Neural cell (in vitro differentiated cells): ENCODE results near the gene CD247. TPM values are rescaled to one million over a fixed set of nuclear protein-coding genes. Genes with fewer than 3 reads are reported as not detected.

Experiments used
- H2AFZ ChIP-seq: fragments of 200-600, 300-800 bp; sonication (generic), shearing (Covaris generic); 2 replicates; pipeline ENCODE4 v1.6.0; 2014; ENCODE audit warnings: low read depth, mild to moderate bottlenecking, antibody characterized with exemption, low read length, moderate library complexity
- H3F3A ChIP-seq: fragments of 200-600 bp; shearing (Covaris generic); 2 replicates; pipeline ENCODE4 v1.6.1; 2016; ENCODE audit warnings: mild to moderate bottlenecking, moderate library complexity, mixed read lengths, antibody characterized with exemption, low read length; ENCODE audit not compliant: insufficient read depth, poor library complexity, severe bottlenecking
- H3K27ac ChIP-seq: fragments of 200-600, 300-800 bp; sonication (generic), shearing (Covaris generic); 2 replicates; pipeline ENCODE4 v1.5.1; 2014; ENCODE audit warnings: mild to moderate bottlenecking, low read length, moderate library complexity
- H3K27me3 ChIP-seq: fragments of 300-800, 200-600 bp; sonication (generic), shearing (Covaris generic); 2 replicates; pipeline ENCODE4 v1.6.0; 2014; ENCODE audit warnings: mild to moderate bottlenecking, low read depth, low read length, moderate library complexity; ENCODE audit not compliant: insufficient read depth
- H3K36me3 ChIP-seq: fragments of 300-800, 200-600 bp; sonication (generic), shearing (Covaris generic); 2 replicates; pipeline ENCODE4 v1.5.1; 2014; ENCODE audit warnings: mild to moderate bottlenecking, antibody characterized with exemption, low read length, moderate library complexity; ENCODE audit not compliant: insufficient read depth
- H3K4me2 ChIP-seq: fragments of 300-800, 200-600 bp; sonication (generic), shearing (Covaris generic); 2 replicates; pipeline ENCODE4 v1.6.0; 2014; ENCODE audit warnings: mild to moderate bottlenecking, low read length
- H3K4me3 ChIP-seq: fragments of 300-800, 200-600 bp; sonication (generic), shearing (Covaris generic); 2 replicates; pipeline ENCODE4 v1.5.1; 2014; ENCODE audit warnings: mild to moderate bottlenecking, low read length, moderate library complexity
- H3K79me2 ChIP-seq: fragments of 200-600 bp; shearing (Covaris generic); replicated peaks from 2 replicates; pipeline ENCODE4 v1.6.0; 2014; ENCODE audit warnings: mild to moderate bottlenecking, low read length, moderate library complexity; ENCODE audit not compliant: insufficient read depth
- H3K9ac ChIP-seq: fragments of 300-800, 200-600 bp; sonication (generic), shearing (Covaris generic); 2 replicates; pipeline ENCODE4 v1.6.1; 2016; ENCODE audit warnings: mild to moderate bottlenecking, low read length, mixed read lengths
- H3K9me2 ChIP-seq: fragments of 200-600 bp; shearing (Covaris generic); 2 replicates; pipeline ENCODE4 v1.6.1; 2016; ENCODE audit warnings: mild to moderate bottlenecking, low read length, mixed read lengths; ENCODE audit not compliant: insufficient read depth
- H3K9me3 ChIP-seq: fragments of 200-600, 300-800 bp; sonication (generic), shearing (Covaris generic); 2 replicates; pipeline ENCODE4 v1.6.1; 2016; ENCODE audit warnings: mild to moderate bottlenecking, mixed run types, low read length, moderate library complexity, mixed read lengths
- H4K20me1 ChIP-seq: fragments of 200-600 bp; shearing (Covaris generic); 2 replicates; pipeline ENCODE4 v1.6.1; 2016; ENCODE audit warnings: mild to moderate bottlenecking, mixed run types; ENCODE audit not compliant: insufficient read depth
- CTCF ChIP-seq: fragments of 450-650 bp; IDR thresholded peaks from 2 replicates; pipeline ENCODE4 v1.5.1; 2014; ENCODE audit warnings: antibody characterized with exemption, mild to moderate bottlenecking, moderate library complexity; ENCODE audit not compliant: poor library complexity, severe bottlenecking
- EP300 ChIP-seq: fragments of 450-650 bp; conservative IDR thresholded peaks from 2 replicates; pipeline ENCODE4 v1.6.1; 2014; ENCODE audit warnings: antibody characterized with exemption, mild to moderate bottlenecking, moderate library complexity; ENCODE audit not compliant: poor library complexity, severe bottlenecking
- EZH2 ChIP-seq: fragments of 200-600, 300-800 bp; shearing (Covaris generic), sonication (generic); IDR thresholded peaks from 2 replicates; pipeline ENCODE4 v1.6.1; 2014; ENCODE audit warnings: antibody characterized with exemption, low read length, borderline replicate concordance, mild to moderate bottlenecking; ENCODE audit not compliant: insufficient read depth, poor library complexity, severe bottlenecking
- MXI1 ChIP-seq: fragments of 450-650 bp; conservative IDR thresholded peaks from 2 replicates; pipeline ENCODE4 v1.6.1; 2014; ENCODE audit warnings: antibody characterized with exemption, mild to moderate bottlenecking; ENCODE audit not compliant: poor library complexity, severe bottlenecking
- POLR2AphosphoS5 ChIP-seq: IDR thresholded peaks from 2 replicates; pipeline ENCODE4 v1.6.1; 2012
- RAD21 ChIP-seq: fragments of 450-650 bp; conservative IDR thresholded peaks from 2 replicates; pipeline ENCODE4 v1.6.1; 2014; ENCODE audit warnings: antibody characterized with exemption, mild to moderate bottlenecking, moderate library complexity
- REST ChIP-seq: IDR thresholded peaks from 2 replicates; pipeline ENCODE4 v1.6.1; 2012; ENCODE audit warnings: borderline replicate concordance
- SMC3 ChIP-seq: fragments of 450-650 bp; conservative IDR thresholded peaks from 2 replicates; pipeline ENCODE4 v1.6.1; 2014; ENCODE audit warnings: antibody characterized with exemption, mild to moderate bottlenecking, moderate library complexity; ENCODE audit not compliant: poor library complexity
- TAF1 ChIP-seq: IDR thresholded peaks from 2 replicates; pipeline ENCODE4 v1.6.1; 2012; ENCODE audit warnings: low read depth
- polyA plus RNA-seq: library from polyadenylated mRNA; depleted of rRNA; stranded (reverse); fragments of >200 nt; gene quantifications from 2 replicates; pipeline ENCODE4 v1.2.3, GENCODE V29; 2014

Gene CD247
- polyA plus RNA-seq, 1 donor from 2014 or later = not detected

- H3K9me3 ChIP-seq = no peaks in the 10 kb centered on the region
- no peak overlapping the region for H2AFZ ChIP-seq
- no peak overlapping the region for H3K4me2 ChIP-seq
- no peak overlapping the region for H3K9ac ChIP-seq
- no peak overlapping the region for H3K27ac ChIP-seq
- H3K36me3 ChIP-seq = no peaks in the 10 kb centered on the region
- H3K9me2 ChIP-seq = no peaks in the 10 kb centered on the region
- no peak overlapping the region for H3K4me3 ChIP-seq
- no peaks in the 10 kb centered on the region for H3K27me3 ChIP-seq
- H3K79me2 ChIP-seq = no peaks in the 10 kb centered on the region
- H4K20me1 ChIP-seq = no peaks in the 10 kb centered on the region
- TF ChIP-seq REST = no peak
- TF ChIP-seq POLR2AphosphoS5 = no peak
- TF ChIP-seq EZH2 = no peak
- TF ChIP-seq MXI1 = no peak
- no peak for TF ChIP-seq RAD21
- no peak for TF ChIP-seq CTCF
- no peak for TF ChIP-seq EP300
- TF ChIP-seq SMC3 = no peak
- no peak for TF ChIP-seq TAF1
- no peaks in the 10 kb centered on the region for H3F3A ChIP-seq
Measured at GRCh38 chr1:167465743-167466142, 52.6 kb downstream of the CD247 start.

GRCh38 chr1:167465018-167465417, 53.3 kb downstream of the CD247 start:
- Histone ChIP-seq H3K27me3 (no peaks in the 10 kb centered on the region), H2AFZ (no peak overlapping the region), H3K9me2 (no peaks in the 10 kb centered on the region), H4K20me1 (no peaks in the 10 kb centered on the region), H3K9ac (no peak overlapping the region), H3K4me3 (no peak overlapping the region), H3K9me3 (no peaks in the 10 kb centered on the region), H3K27ac (no peak overlapping the region), H3K79me2 (no peaks in the 10 kb centered on the region), H3K4me2 (no peak overlapping the region), H3F3A (no peaks in the 10 kb centered on the region), H3K36me3 (no peaks in the 10 kb centered on the region)
- TF ChIP-seq SMC3 = no peak
- no peak for TF ChIP-seq RAD21
- no peak for TF ChIP-seq EP300
- no peak for TF ChIP-seq REST
- TF ChIP-seq MXI1 = no peak
- no peak for TF ChIP-seq TAF1
- TF ChIP-seq CTCF = no peak
- TF ChIP-seq EZH2 = no peak
- no peak for TF ChIP-seq POLR2AphosphoS5
